Rectal smooth muscle tissue (tissue), 1 donor: ENCODE data around the gene TSR3.

ENCODE experiments used
- H3K27ac ChIP-seq: one replicate; pipeline ENCODE4 v1.7.0; 2013; ENCODE audit warnings: low read depth, low read length, inconsistent platforms
- H3K27me3 ChIP-seq: one replicate; pipeline ENCODE4 v1.7.0; 2013; ENCODE audit warnings: low read length; ENCODE audit not compliant: control insufficient read depth, insufficient read depth
- H3K36me3 ChIP-seq: one replicate; pipeline ENCODE4 v1.7.0; 2013; ENCODE audit warnings: low read length; ENCODE audit not compliant: control insufficient read depth, insufficient read depth
- H3K4me1 ChIP-seq: one replicate; pipeline ENCODE4 v1.7.0; 2013; ENCODE audit warnings: low read length; ENCODE audit not compliant: control insufficient read depth, insufficient read depth
- H3K4me3 ChIP-seq: one replicate; pipeline ENCODE4 v1.7.0; 2013; ENCODE audit warnings: low read length
- H3K9ac ChIP-seq: one replicate; pipeline ENCODE4 v1.7.0; 2013; ENCODE audit warnings: low read length

The TSR3 gene

GRCh38 chr16:1320658-1321240, 30.9 kb downstream of the TSR3 start:
- peaks cover 60% of the 10 kb centered on the region for H3K36me3 ChIP-seq
- no peak overlapping the region for H3K4me3 ChIP-seq
- no peak overlapping the region for H3K9ac ChIP-seq
- H3K4me1 ChIP-seq, result no peaks in the 10 kb centered on the region
- no peak overlapping the region for H3K27ac ChIP-seq
- H3K27me3 ChIP-seq, result no peaks in the 10 kb centered on the region

DNA sequence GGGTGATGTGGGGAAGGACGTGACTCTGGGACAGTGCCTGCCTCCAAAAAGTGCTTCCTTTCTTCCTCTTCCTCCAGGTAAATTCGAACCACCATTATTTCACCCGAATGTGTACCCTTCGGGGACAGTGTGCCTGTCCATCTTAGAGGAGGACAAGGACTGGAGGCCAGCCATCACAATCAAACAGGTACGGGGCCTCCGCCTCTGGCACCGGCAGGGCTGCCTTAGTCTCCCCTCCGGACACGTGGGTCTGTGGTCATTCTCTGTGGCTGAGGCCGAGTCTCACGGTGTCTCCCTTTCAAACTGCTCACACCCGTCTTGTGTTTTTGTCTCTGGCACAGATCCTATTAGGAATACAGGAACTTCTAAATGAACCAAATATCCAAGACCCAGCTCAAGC, 31.6 kb downstream of the TSR3 start:
- H3K4me1 ChIP-seq, result no peaks in the 10 kb centered on the region
- H3K9ac ChIP-seq, result no peak overlapping the region
- no peak overlapping the region for H3K27ac ChIP-seq
- no peak overlapping the region for H3K4me3 ChIP-seq
- H3K36me3 ChIP-seq, result peaks cover 66% of the 10 kb centered on the region
- no peaks in the 10 kb centered on the region for H3K27me3 ChIP-seq

DNA sequence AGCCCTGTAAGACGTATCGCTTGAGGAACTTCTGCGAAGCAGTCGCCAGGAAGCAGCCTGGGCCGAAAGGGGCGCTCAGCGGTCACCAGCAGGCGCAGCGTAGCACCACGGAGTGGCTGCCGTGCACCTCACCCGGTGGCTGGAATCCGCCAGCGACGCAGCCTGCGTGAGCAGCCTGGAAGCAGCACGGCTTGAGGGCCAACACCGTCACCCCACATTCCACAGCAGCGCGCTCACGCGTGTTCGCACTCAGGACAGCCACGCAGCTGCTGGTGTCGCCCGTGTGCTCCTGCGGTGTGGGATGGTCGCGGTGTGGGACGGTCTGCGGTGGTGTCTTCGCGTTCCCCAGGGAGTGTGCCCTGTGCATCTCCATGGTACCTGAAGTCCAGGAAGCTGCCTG, 32.6 kb downstream of the TSR3 start:
- Histone ChIP-seq H3K27me3 (no peaks in the 10 kb centered on the region), H3K4me1 (no peaks in the 10 kb centered on the region), H3K36me3 (peaks cover 71% of the 10 kb centered on the region), H3K9ac (no peak overlapping the region), H3K27ac (no peak overlapping the region), H3K4me3 (no peak overlapping the region)

- H3K27ac ChIP-seq, result no peak overlapping the region
- peaks cover 72% of the 10 kb centered on the region for H3K36me3 ChIP-seq
- H3K9ac ChIP-seq, result no peak overlapping the region
- H3K27me3 ChIP-seq, result no peaks in the 10 kb centered on the region
- H3K4me1 ChIP-seq, result no peaks in the 10 kb centered on the region
- no peak overlapping the region for H3K4me3 ChIP-seq
Measured at GRCh38 chr16:1318268-1318545, 33.5 kb downstream of the TSR3 start.

GRCh38 chr16:1317479-1318267, 34.0 kb downstream of the TSR3 start:
- H3K4me3 ChIP-seq, result no peak overlapping the region
- no peak overlapping the region for H3K9ac ChIP-seq
- no peaks in the 10 kb centered on the region for H3K27me3 ChIP-seq
- H3K27ac ChIP-seq, result no peak overlapping the region
- peaks cover 71% of the 10 kb centered on the region for H3K36me3 ChIP-seq
- H3K4me1 ChIP-seq, result no peaks in the 10 kb centered on the region

DNA sequence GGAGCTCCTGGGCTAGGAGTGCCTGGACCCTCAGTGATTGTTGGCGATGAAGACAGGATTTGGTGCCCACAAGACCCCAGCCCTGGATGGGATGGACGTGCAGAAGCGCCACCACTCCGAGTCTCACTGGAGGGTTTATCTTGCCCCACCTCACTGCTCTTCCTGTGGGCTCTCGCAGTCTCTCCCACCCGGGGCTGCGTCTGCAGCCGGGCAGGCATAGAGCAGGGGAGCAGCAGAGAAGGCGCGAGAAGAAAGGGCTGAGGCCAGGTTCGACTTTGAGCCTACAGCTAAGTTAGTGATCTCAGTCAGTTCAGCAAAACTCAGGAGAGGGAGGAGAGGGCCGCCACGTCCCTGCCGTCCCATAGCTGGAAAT, 35.7 kb downstream of the TSR3 start:
- H3K27me3 ChIP-seq, result no peaks in the 10 kb centered on the region
- H3K4me3 ChIP-seq, result no peak overlapping the region
- peaks cover 66% of the 10 kb centered on the region for H3K36me3 ChIP-seq
- no peak overlapping the region for H3K27ac ChIP-seq
- H3K9ac ChIP-seq, result no peak overlapping the region
- peaks cover 14% of the 10 kb centered on the region for H3K4me1 ChIP-seq

GRCh38 chr16:1315081-1316032, 36.3 kb downstream of the TSR3 start:
- H3K27me3 ChIP-seq, result no peaks in the 10 kb centered on the region
- no peak overlapping the region for H3K9ac ChIP-seq
- H3K27ac ChIP-seq, result no peak overlapping the region
- no peak overlapping the region for H3K4me3 ChIP-seq
- H3K36me3 ChIP-seq, result peaks cover 61% of the 10 kb centered on the region
- peaks cover 20% of the 10 kb centered on the region for H3K4me1 ChIP-seq

DNA sequence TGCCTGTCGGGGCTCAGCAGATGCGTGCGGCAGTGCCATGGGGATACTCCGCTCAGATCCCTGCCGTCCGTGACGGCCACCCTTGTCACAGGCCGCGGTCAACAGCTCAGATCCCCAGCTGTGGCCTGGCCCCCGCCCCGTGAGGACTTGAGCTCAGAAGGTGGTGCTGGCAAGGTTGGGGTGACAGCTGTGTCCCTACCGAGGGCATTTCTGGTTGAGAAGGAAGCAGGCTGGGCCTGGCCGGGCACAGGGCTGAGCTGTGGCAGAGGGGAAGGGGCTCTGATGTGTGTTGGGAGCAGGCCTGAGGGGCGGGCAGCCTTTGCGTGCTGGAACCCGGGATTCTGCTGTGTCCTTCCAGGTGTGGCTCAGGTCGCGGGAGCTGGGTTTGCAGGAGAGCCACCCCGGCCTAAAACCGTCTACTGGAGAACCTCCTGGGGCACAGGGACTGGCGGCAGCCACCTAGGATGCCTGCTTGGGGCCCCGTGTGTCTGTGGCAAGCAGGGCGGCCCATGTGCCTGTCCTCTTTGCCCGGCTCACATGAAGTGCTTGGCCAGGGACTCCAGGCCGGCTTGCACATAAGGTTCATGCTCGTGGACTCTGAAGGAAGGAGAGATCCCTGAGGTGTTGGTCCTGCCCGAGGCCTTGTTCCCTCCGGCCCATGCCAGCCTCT, 37.1 kb downstream of the TSR3 start:
- peaks cover 52% of the 10 kb centered on the region for H3K36me3 ChIP-seq
- H3K27ac ChIP-seq, result no peak overlapping the region
- no peak overlapping the region for H3K4me3 ChIP-seq
- H3K4me1 ChIP-seq, result peaks cover 20% of the 10 kb centered on the region
- no peaks in the 10 kb centered on the region for H3K27me3 ChIP-seq
- no peak overlapping the region for H3K9ac ChIP-seq

- Histone ChIP-seq H3K4me3 (no peak overlapping the region), H3K27me3 (no peaks in the 10 kb centered on the region), H3K4me1 (peaks cover 20% of the 10 kb centered on the region), H3K36me3 (peaks cover 46% of the 10 kb centered on the region), H3K9ac (no peak overlapping the region), H3K27ac (no peak overlapping the region)
Measured at GRCh38 chr16:1313721-1314369, 37.8 kb downstream of the TSR3 start.

DNA sequence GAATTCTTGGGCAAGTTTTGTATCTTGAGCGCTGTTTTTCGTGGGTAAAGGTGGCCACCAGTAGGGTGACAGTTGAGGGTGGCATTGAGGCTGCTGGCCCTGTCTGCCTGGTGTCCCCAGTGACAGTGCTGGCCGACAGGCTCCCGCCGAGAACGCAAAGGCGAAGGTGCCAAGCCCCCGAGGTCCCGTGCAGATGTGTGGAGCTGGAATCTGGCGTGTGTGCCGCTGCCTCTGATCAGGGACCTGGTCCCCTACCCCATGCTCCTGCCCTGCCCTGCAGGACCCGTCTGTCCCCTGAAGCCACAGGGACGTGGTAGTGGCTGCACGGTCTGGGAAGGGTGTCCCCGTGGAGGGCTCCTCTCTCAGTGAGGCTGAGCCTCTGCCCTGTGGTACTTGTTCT, 38.8 kb downstream of the TSR3 start:
- Histone ChIP-seq H3K27ac (no peak overlapping the region), H3K4me3 (no peak overlapping the region), H3K4me1 (peaks cover 20% of the 10 kb centered on the region), H3K9ac (no peak overlapping the region), H3K36me3 (peaks cover 39% of the 10 kb centered on the region), H3K27me3 (no peaks in the 10 kb centered on the region)

GRCh38 chr16:1312467-1312816, 39.2 kb downstream of the TSR3 start:
- Histone ChIP-seq H3K9ac (no peak overlapping the region), H3K27me3 (no peaks in the 10 kb centered on the region), H3K27ac (no peak overlapping the region), H3K4me1 (peaks cover 20% of the 10 kb centered on the region), H3K4me3 (no peak overlapping the region), H3K36me3 (peaks cover 34% of the 10 kb centered on the region)
